ENCODE results near the gene EEF2K.
"Not testable (repeated sequence)": the region's sequence is repeated elsewhere in the genome, so short reads cannot be mapped to it uniquely, and the experiment has no call there.

Gene EEF2K

GRCh38 chr16:22195445-22195694 is 10.7 kb upstream of the EEF2K start:
- no peak for TF ChIP-seq CTCF (IDR thresholded peaks at IDR 0.05; ENCODE audit: extremely low read depth, missing control alignments)
- no peak for DNase-seq (ENCODE audit: low spot score)

GRCh38 chr16:22195695-22196558 is 10.2 kb upstream of the EEF2K start:
- TF ChIP-seq CTCF (IDR thresholded peaks at IDR 0.05; ENCODE audit: extremely low read depth, missing control alignments), result peak; percentile 86
- DNase-seq (ENCODE audit: low spot score), result peak; percentile 70

- DNase-seq (ENCODE audit: low spot score), result not testable (repeated sequence)
Measured at GRCh38 chr16:22196559-22197168, 9.4 kb upstream of the EEF2K start.

- DNase-seq (ENCODE audit: low spot score), result peak; percentile 32
- peak; percentile 11 for TF ChIP-seq CTCF (IDR thresholded peaks at IDR 0.05; ENCODE audit: extremely low read depth, missing control alignments)
Measured at GRCh38 chr16:22198547-22199293, 7.4 kb upstream of the EEF2K start.

GRCh38 chr16:22202261-22202637 is 3.8 kb upstream of the EEF2K start:
- no peak for TF ChIP-seq CTCF (IDR thresholded peaks at IDR 0.05; ENCODE audit: extremely low read depth, missing control alignments)
- DNase-seq (ENCODE audit: low spot score), result no peak

GRCh38 chr16:22203091-22203490 is 3.0 kb upstream of the EEF2K start:
- DNase-seq (ENCODE audit: low spot score), result no peak

GRCh38 chr16:22204091-22204655 is 1.9 kb upstream of the EEF2K start:
- DNase-seq (ENCODE audit: low spot score), result no peak
- TF ChIP-seq CTCF (IDR thresholded peaks at IDR 0.05; ENCODE audit: extremely low read depth, missing control alignments), result no peak

More at GRCh38 chr16:22203091-22203490, 3.0 kb upstream of the EEF2K start:
- TF ChIP-seq CTCF (IDR thresholded peaks at IDR 0.05; ENCODE audit: extremely low read depth, missing control alignments), result no peak

Measured in GM20000 (cell line).